ENCODE data around the gene ESM1.

GRCh38 chr5:54988817-54989216 lies 3.4 kb upstream of the ESM1 start:
- TF ChIP-seq, protein P1, sequence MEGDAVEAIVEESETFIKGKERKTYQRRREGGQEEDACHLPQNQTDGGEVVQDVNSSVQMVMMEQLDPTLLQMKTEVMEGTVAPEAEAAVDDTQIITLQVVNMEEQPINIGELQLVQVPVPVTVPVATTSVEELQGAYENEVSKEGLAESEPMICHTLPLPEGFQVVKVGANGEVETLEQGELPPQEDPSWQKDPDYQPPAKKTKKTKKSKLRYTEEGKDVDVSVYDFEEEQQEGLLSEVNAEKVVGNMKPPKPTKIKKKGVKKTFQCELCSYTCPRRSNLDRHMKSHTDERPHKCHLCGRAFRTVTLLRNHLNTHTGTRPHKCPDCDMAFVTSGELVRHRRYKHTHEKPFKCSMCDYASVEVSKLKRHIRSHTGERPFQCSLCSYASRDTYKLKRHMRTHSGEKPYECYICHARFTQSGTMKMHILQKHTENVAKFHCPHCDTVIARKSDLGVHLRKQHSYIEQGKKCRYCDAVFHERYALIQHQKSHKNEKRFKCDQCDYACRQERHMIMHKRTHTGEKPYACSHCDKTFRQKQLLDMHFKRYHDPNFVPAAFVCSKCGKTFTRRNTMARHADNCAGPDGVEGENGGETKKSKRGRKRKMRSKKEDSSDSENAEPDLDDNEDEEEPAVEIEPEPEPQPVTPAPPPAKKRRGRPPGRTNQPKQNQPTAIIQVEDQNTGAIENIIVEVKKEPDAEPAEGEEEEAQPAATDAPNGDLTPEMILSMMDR (IDR thresholded peaks at IDR 0.05) = no peak
- TF ChIP-seq POLR2A (IDR thresholded peaks at IDR 0.05) (no peak), EP300 (IDR thresholded peaks at IDR 0.05; ENCODE audit: low read depth) (no peak)
